HG03280 (cell line): ENCODE results near the gene USP9Y.

Source experiments
- ATAC-seq: cut with Tn5 transposase; IDR thresholded peaks from one replicate; pipeline ENCODE4 v1.9.1; 2021; ENCODE audit warnings: mild to moderate bottlenecking, moderate library complexity; ENCODE audit not compliant: unreplicated experiment

The USP9Y gene

DNA sequence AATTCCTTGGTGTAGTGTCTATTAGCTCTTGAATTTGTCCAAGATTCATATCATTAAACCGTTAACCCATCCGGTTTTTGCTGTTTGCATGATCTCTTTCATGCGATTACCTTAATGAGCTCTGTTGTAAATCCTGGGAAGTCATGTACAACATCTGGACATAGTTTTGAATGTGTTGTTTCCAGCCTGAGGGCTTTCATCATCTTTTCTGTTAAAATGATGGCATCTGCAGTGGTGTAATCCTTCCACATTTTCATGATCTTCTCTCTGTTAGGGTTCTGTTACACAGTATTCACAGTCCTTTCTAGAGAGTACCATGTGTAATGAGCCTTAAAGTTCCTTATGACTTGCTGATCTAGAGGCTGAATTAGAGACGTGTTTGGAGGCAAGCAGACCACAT lies 64.9 kb downstream of the USP9Y start:
- no peak for ATAC-seq

DNA sequence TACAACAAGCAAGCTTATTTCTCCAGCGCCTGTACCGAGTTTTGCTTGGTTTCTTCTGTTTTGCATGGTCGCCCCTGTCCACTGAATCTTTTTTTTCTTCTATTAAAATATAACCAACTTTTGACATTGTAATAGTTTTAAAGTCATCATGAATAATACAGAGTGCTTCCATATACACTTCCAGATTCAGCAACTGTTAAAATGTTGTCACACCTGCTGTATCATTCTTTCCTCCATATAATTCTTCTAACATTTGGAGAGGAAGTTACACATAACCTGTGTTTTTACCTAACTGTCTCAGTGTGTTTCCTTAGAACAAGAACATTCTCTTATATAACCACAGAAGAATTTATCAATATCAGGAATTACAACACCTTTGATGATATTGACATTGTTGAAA lies 83.5 kb downstream of the USP9Y start:
- ATAC-seq = no peak

DNA sequence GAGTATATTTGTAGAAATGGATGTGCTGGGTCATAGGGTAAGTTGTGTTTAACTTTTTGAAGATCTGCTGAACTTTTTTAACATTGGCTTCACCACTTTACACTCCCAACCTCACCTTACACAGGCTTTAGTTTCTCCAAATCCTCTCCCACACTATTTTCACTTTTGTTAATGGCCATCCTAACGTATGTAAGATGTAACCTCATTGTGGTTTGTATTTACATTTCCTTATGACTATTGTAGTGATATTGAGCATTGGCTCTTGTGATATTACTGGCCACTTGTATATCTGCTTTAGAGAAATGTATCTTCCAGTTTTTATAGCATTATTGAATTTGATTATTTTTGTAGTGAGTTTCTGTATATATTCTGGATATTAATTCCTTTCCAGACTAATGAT lies 93.0 kb downstream of the USP9Y start:
- ATAC-seq = no peak

DNA sequence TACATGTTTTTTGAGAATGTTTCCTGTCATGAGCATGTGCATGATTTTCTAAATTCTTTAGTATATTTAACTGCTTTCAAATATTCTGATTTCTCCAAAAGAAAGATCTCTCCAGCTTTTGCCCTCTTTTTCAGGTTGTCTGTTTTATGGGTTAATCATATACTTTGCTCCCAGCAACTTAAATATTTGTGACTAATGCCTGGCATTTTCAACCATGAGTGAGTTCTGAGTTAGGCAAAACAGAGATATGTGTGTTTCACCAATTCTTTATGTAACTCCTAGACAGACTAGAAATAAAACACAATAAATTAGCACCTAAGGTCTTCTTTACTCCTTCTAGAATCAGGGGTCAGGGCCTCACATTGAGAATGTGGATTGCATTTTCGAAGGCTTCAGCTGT lies 107.0 kb downstream of the USP9Y start:
- ATAC-seq = no peak

DNA sequence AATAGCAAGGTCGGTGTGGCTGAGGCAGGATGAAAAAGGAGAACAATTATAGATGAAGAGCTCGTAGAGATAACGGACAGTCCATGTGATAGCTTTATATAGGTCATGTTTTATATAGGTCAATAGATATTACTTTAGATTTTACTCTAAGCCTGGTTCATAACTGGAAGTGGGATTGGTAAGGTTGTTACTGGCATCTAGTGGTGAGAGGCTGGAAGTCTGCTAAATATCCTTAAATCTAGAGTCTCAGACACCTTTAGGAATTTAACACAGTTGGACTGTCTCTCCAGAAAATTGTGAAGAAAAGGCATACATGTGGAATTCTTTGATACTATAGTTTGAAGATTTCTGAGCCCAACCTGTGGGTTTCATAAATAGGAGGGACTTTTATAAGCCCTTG lies 108.0 kb downstream of the USP9Y start:
- no peak for ATAC-seq

DNA sequence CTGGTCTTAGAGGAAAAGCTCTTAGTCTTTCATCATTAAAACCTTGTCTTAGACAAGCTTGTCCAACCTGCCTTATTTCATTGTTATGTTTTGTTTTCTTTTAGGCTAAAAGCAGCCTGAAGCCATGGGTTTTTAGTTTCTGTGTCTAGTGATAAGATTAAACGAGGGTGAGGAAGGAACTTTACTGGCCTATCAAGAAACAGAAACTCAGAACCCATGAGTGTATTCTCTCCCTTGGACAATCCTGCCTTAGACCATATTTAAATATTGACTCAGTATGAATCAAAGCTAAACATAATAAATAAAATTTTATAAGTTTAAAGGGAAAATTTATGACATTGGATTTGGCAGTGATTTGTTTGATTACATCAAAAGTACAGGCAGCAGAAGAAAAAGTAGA lies 122.4 kb downstream of the USP9Y start:
- ATAC-seq = no peak

DNA sequence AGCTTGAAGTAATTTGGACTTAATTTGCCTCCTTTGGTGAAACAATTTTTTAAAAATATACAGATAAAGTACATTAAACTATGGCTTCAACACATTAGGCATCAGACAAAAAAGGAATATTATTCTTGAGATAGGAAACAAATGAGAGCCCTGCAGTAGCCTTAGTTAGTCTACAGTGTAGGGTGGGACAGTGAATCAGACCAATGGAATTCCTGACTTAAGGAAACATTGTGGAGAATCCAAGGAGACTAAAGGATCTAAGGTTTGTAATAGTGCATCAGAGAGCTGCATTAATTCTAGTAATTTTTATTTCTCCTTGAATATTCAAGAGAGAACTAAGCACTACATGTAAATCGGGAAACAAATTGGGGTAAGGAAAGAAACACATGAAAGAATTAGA lies 125.8 kb downstream of the USP9Y start:
- no peak for ATAC-seq

DNA sequence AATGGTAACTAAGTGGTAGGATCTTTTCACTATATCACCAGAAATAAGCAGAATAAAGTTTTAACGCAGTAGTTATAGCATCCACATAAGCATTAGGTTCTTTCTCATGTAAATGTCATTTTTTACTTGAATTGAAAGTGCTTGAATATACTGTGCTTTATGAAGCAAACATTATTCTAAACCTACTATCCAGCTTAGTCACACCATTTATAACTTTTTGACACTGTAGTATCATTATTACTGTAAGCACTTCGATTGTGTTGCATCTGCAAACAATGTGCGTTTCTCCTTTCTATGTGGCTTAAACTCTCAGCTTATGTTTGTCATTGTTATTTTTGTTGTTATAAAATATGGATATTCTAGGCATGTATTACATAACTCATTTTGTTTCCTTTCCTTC lies 132.3 kb downstream of the USP9Y start:
- no peak for ATAC-seq

DNA sequence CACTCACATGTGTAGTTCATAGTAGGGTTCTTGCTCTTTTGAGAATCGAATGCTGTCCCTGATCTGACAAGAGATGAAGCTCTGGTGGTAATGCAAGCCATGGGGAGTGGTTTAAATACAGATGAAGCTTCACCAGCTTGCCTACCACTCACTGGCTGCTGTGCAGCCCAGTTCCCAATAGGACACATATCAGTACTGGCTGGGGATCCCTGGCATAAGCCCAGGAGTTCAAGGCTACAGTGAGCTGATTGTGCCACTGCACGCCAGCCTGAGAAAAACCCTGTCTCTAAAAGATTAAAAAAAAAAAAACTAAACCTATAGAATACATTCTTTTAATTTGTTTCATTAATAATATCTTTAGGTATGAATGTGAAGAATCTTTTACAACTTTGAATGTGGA lies 136.5 kb downstream of the USP9Y start:
- ATAC-seq = no peak

DNA sequence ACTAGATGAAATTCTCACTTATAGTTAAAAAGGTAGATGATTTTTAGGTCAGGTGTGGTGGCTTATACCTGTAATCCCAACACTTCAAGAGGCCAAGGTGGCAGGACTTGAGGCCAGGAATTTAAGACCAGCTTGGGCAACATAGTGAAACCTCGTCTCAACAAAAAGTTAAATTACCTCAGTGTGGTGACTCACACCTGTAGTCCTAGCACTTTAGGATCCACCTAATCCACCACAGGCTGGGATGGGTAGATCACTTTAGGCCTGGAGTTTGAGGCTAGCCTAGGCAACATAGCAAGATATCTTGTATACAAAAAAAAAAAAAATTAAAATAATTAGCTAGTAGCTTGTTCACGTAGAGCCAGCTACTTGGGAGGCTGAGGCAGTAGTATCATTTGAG lies 140.3 kb downstream of the USP9Y start:
- no peak for ATAC-seq

DNA sequence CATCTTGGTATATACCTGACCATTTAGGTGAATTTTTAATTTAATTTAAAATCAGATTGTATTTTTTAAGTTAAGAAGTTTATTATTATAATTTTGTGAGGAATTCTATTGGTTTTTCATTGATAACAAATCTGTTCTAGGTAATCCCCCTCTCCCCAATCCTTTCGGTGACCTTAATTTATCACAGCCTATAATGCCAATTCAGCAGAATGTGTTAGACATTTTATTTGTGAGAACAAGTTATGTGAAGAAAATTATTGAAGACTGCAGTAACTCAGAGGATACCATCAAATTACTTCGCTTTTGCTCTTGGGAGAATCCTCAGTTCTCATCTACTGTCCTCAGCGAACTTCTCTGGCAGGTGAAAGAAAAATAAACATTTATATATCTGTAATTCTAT lies 145.8 kb downstream of the USP9Y start:
- ATAC-seq = no peak

DNA sequence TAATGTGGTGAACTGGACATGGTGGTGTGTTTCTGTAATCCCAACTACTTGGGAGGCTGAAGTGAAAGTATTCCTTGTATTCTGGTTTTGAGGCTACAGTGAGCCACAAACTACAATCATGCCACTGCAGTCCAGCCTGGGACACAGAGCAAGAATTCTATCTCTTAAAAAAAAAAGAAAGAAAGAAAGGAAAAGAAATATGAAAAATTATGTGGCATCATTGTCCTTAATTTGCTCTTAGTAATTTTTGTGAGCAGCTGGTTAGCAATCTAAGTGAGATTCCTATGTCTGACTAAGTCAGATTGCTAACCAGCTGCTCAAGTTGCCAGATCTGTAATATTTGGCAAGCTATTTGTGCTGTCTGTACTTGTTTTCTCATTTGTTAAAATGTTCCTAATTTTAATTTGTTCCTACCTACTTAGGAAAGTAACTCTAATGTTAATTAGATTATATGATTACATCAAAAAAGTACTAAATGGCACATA lies 154.8 kb downstream of the USP9Y start:
- ATAC-seq = no peak

DNA sequence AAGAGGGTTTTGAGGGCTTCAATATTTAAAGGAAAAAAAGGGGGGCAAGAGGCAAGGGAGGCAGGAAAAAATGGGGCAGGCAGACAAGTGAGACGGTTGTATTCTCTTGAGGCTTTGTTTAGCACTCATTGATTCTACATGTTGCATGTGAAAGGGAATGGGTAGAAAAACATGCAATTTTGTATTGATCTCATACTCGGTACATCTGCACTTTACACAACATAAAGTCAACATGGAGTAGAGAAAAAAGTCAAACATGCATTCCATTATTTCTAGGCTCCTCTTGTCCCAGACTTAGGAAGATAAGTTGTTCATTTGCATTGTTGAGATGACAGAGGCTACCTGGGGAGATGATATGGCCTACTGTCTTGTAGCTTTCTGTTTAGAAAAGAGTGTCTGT lies 166.9 kb downstream of the USP9Y start:
- no peak for ATAC-seq

DNA sequence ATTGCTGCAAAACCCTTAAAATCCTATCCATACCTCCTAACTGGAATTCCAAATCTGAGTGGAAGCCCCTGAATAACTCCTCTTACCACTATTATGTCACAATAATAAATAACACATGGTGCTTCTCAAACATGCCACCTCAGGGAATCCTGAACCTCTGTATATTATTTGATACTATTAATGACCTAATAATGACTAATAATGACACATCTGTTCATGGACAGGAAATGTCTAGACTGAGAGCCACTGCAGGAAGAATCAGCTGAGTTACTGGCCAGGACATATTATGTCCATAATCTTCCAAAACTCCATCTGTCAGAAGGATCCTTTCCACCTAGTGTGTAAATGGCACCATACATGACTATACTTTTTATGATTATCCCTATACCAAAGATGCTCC lies 195.9 kb downstream of the USP9Y start:
- ATAC-seq = no peak

DNA sequence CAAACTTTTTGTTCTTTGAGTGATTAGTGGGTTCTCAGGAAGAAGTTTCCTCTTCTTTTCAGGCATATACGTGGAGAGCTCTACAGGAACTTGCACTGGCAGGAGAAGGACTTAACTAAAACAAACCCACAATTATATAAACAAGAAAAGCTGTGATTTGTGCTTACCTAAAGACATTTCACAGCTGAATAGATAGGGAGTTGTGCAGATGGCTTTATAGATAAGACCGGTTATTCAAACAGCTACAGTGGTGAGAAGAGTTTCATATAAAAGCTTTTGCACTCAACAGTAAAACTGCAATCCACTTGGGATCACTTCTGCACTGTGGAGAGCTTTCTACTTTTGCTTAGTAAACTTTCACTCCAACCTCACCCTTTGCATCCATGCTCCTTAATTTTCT lies 197.6 kb downstream of the USP9Y start:
- no peak for ATAC-seq

DNA sequence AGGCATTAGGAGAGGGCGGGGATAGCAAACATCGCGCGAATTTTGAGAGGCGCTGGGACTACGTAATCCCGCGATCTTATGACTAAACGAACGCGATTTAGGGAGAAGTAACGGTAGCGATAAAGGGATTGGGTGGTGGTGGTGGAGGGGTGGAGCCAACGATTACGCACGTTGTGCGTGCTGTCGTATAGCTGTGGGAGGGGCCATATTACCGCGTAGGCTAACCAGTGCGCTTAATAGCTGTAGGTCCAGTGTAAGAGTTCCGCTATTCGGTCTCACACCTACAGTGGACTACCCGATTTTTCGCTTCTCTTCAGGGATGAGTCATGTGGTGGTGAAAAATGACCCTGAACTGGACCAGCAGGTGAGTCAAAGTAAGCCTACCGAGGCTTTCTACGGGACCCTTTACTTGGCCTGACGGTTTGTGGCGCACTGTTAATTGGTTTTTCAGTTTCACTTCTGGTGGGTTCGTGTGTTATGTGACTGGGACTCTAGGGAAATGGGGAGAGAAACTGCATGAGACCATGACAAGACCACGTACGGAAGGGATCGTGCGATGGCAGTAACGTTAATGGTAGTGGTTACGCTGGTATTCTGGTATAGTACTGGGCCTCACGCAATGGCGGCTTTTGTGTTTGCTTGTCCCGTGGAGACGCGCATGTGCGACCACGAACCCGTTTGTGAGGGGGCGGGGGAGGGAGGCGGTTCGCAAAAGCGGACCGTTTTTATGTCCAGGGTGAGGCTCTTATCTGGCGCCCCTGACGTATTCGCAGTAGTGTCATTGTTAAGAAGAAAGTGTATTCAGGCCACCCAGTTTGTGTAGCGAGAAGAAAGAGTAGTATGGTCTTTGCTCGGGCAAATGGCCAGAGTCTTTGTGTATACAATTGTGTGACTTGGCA lies 203.8 kb downstream of the USP9Y start, which contains the start of gene DDX3Y:
Gene DDX3Y, plus strand, starts transcription at position 251 of the 899 bp plus-strand sequence. Its CDS starts 69 bp downstream, at position 320.
- ATAC-seq = peak; percentile 87

DNA sequence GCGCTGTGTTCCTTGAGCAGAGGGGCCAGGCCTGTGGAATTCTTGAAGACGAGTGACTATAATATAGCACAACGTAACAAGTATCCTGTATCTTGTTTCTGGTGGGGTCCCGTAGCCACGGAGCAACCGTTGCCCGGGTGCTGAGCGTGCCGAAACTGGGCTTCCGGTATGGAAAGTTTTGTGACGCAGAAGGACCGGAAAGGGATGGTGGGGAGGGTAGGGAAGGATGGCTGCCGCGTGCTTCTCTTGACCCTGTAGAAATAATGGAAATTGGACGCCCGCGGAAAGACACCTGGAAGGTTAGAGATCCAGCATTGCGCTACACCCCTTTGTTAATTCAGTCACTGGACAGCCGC lies 204.5 kb downstream of the USP9Y start:
- ATAC-seq = peak; percentile 44

DNA sequence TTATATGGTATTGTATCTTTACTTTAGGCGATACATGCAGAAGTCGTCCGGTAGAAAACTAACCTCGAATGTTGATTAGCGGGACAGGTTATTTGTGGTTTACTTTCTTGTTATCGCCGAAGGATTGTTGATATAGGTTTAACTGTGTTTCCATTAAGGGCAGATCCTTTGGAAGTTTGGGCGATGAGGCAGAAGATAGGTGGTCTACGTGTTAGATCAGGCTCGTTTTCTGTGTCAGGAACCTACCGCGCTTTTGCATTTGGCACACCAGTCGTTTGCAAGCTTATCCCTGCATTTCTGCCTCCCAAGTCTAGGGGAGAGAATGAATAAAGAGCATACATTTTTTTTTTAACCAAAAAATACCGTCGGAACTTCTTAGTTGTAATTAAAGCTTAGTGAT lies 204.9 kb downstream of the USP9Y start:
- no peak for ATAC-seq
